ENCODE data around the gene CA12. TPM values are rescaled to one million over a fixed set of nuclear protein-coding genes. Genes with fewer than 3 reads are reported as not detected.

The CA12 gene
- total and polyA plus RNA-seq, 2 of the 8 experiments (the other 6 are each of a cell fraction or from before 2014, with no cell fraction given), result 4.7 to 4.9 TPM

DNA sequence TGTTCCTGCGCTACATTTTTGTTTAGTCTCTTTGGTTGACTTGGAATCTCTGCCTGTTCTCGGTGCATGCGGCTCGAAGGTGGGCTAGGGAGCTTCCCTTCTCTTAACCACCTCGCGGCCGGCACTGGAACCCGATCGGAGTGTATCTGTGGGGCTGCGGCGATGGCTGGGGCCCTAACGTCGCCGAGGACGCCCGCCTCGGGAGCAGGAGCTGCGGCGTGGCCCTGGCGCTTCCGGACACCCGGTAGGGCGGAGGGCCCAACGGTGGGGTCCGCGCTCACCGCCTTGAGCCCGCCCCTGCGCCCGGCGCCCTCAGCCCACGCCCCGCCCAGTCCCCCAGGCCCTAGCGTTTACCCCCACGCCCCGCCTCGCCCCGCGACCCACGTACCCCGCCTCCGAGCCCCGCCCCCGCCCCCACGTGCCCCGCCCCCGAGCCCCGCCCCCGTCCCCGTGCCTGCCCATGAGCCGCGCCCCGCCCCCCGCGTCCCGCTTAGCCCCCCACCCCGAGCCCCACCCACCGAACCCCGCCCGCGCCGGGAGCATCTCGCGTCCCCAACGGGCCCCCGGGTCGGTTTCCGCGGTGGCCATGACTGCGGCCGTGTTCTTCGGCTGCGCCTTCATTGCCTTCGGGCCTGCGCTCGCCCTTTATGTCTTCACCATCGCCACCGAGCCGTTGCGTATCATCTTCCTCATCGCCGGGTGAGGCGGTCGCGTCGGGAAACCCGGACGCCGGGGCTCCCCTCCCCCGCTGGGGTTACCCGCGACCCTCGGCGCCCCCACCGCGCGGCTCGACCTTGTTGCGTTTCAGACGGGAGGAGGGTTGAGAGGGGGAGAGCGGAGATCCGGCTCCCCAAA is 104.4 kb downstream of the CA12 start, which contains the start of gene APH1B (continued):
- TF ChIP-seq KDM5A (IDR thresholded peaks at IDR 0.05; ENCODE audit: low read length), result no peak
- TF ChIP-seq HDAC2 (IDR thresholded peaks at IDR 0.05; ENCODE audit: borderline replicate concordance in 1 of 2, low read depth in 2 of 2, low read length in 2 of 2), result no peak
- no peak for TF ChIP-seq RNF2 (IDR thresholded peaks at IDR 0.05; ENCODE audit: borderline replicate concordance, low read depth, low read length, missing control alignments, poor library complexity, severe bottlenecking)
- no peak for TF ChIP-seq JUND (IDR thresholded peaks at IDR 0.05; ENCODE audit: low read length)
- no peak for TF ChIP-seq BRCA1 (IDR thresholded peaks at IDR 0.05; ENCODE audit: low read depth, low read length)
- no peak for TF ChIP-seq MAFK (IDR thresholded peaks at IDR 0.05; ENCODE audit: low read depth, low read length)
- peak; percentile 14; the same call in 1 of the 2 replicates for TF ChIP-seq YY1 (IDR thresholded peaks at IDR 0.05; ENCODE audit: low read depth, low read length)
- TF ChIP-seq SRF (IDR thresholded peaks at IDR 0.05; ENCODE audit: low read depth, low read length), result 0 out of 2 replicates have a peak, but pooled peaks have one; percentile 12
- TF ChIP-seq, protein P1, sequence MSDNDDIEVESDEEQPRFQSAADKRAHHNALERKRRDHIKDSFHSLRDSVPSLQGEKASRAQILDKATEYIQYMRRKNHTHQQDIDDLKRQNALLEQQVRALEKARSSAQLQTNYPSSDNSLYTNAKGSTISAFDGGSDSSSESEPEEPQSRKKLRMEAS (IDR thresholded peaks at IDR 0.05), result peak; percentile 71
